Osteocyte (in vitro differentiated cells): ENCODE measurements around the gene TMEM150A. TPM values are rescaled to one million over a fixed set of nuclear protein-coding genes. Genes with fewer than 3 reads are reported as not detected.

Source experiments
- DNase-seq: peaks from one replicate; pipeline ENCODE4 v3.0.0; 2021; ENCODE audit warnings: mixed read lengths; ENCODE audit not compliant: unreplicated experiment; ENCODE audit errors: extremely low spot score
- H3K27ac Mint-ChIP-seq: one replicate; pipeline ENCODE4 v1.8.0; 2021; ENCODE audit warnings: mild to moderate bottlenecking, mixed read lengths; ENCODE audit not compliant: unreplicated experiment
- H3K27me3 Mint-ChIP-seq: one replicate; pipeline ENCODE4 v1.8.0; 2021; ENCODE audit warnings: mixed read lengths; ENCODE audit not compliant: unreplicated experiment
- H3K36me3 Mint-ChIP-seq: one replicate; pipeline ENCODE4 v1.8.0; 2021; ENCODE audit warnings: mixed read lengths; ENCODE audit not compliant: unreplicated experiment
- H3K4me1 Mint-ChIP-seq: one replicate; pipeline ENCODE4 v1.8.0; 2021; ENCODE audit warnings: mixed read lengths; ENCODE audit not compliant: unreplicated experiment
- H3K4me3 Mint-ChIP-seq: one replicate; pipeline ENCODE4 v1.8.0; 2021; ENCODE audit warnings: mild to moderate bottlenecking, moderate library complexity, mixed read lengths; ENCODE audit not compliant: unreplicated experiment
- H3K9me3 Mint-ChIP-seq: one replicate; pipeline ENCODE4 v1.8.0; 2021; ENCODE audit warnings: mixed read lengths; ENCODE audit not compliant: unreplicated experiment
- CTCF ChIP-seq: fragments of 200-600 bp; sonication (generic); IDR thresholded peaks from 2 replicates; pipeline ENCODE4 v1.5.0; 2021; ENCODE audit warnings: antibody characterized with exemption, mild to moderate bottlenecking, moderate library complexity
- total RNA-seq: library from RNA; stranded (reverse); gene quantifications from 2 replicates; pipeline ENCODE4 v1.2.1, GENCODE V29; 2021

TMEM150A gene
- total RNA-seq, 1 donor from 2014 or later, result 18.2 TPM

GRCh38 chr2:85589181-85589580, 13.3 kb downstream of the TMEM150A start:
- Mint-ChIP-seq H3K36me3 (no peaks in the 10 kb centered on the region), H3K4me3 (no peak overlapping the region), H3K9me3 (no peaks in the 10 kb centered on the region), H3K27me3 (no peaks in the 10 kb centered on the region), H3K4me1 (peaks cover 59% of the 10 kb centered on the region), H3K27ac (no peak overlapping the region)
- no peak for DNase-seq
- no peak for TF ChIP-seq CTCF

GRCh38 chr2:85588645-85589044, 13.9 kb downstream of the TMEM150A start:
- Mint-ChIP-seq H3K27ac (no peak overlapping the region), H3K4me3 (no peak overlapping the region), H3K4me1 (peaks cover 56% of the 10 kb centered on the region), H3K27me3 (no peaks in the 10 kb centered on the region), H3K9me3 (no peaks in the 10 kb centered on the region), H3K36me3 (no peaks in the 10 kb centered on the region)
- no peak for DNase-seq
- no peak for TF ChIP-seq CTCF

GRCh38 chr2:85588236-85588635, 14.3 kb downstream of the TMEM150A start:
- H3K36me3 Mint-ChIP-seq, result no peaks in the 10 kb centered on the region
- H3K4me3 Mint-ChIP-seq, result no peak overlapping the region
- H3K27me3 Mint-ChIP-seq, result no peaks in the 10 kb centered on the region
- H3K9me3 Mint-ChIP-seq, result no peaks in the 10 kb centered on the region
- peaks cover 54% of the 10 kb centered on the region for H3K4me1 Mint-ChIP-seq
- no peak for DNase-seq
- TF ChIP-seq CTCF, result no peak
- no peak overlapping the region for H3K27ac Mint-ChIP-seq

- Mint-ChIP-seq H3K27ac (no peak overlapping the region), H3K4me3 (no peak overlapping the region), H3K27me3 (peaks cover 4% of the 10 kb centered on the region), H3K4me1 (peaks cover 39% of the 10 kb centered on the region), H3K36me3 (no peaks in the 10 kb centered on the region), H3K9me3 (no peaks in the 10 kb centered on the region)
- TF ChIP-seq CTCF, result no peak
- no peak for DNase-seq
Measured at GRCh38 chr2:85585781-85586105, 16.8 kb downstream of the TMEM150A start.

- H3K27ac Mint-ChIP-seq, result peak overlapping the region; percentile 32
- H3K4me1 Mint-ChIP-seq, result peaks cover 36% of the 10 kb centered on the region
- no peaks in the 10 kb centered on the region for H3K9me3 Mint-ChIP-seq
- no peaks in the 10 kb centered on the region for H3K36me3 Mint-ChIP-seq
- TF ChIP-seq CTCF, result no peak
- H3K27me3 Mint-ChIP-seq, result peaks cover 4% of the 10 kb centered on the region
- DNase-seq, result no peak
- no peak overlapping the region for H3K4me3 Mint-ChIP-seq
Measured at GRCh38 chr2:85584857-85585780, 17.4 kb downstream of the TMEM150A start.
